ENCODE data around the gene FAR2. TPM values are rescaled to one million over a fixed set of nuclear protein-coding genes. Genes with fewer than 3 reads are reported as not detected.

Gene FAR2
- total RNA-seq, 1 experiment from 2014 or later = 11.0 TPM

DNA sequence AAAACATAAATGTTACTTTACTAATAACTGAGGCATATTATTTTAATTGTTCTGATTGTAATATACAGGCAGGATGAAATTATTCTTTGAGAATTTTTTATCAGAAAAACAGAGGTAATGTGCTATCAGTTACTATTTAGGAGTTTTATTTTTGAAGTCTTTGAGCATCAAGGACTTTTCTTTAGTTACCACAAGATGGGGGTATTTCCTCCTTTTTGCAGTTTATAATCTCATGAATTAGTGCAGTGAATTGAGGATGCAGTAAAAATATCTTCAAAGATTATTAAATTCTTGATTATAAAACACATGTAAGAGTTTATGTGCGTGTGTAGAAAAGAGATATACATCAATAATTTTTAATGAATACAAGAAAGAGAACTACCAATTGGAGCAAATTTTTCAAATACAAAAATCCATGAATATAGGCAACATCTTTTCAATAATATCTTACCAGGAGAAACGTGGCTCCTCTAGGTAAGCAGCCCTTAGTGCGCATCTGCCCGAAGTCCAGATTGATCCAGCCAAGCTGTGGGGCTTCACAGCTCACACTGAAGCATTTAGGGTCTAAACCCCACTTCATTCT lies 160.3 kb downstream of the FAR2 start:
- intact Hi-C loops (cut with micrococcal nuclease; ENCODE audit: unreplicated experiment) = loop anchor here (1.0 to 5.0 kb wide), 2 partner anchors 210 to 1498 kb away; no protein-coding TSS in a partner anchor
- POLR2A ChIA-PET (ENCODE audit: unreplicated experiment) = no interaction called here
- no peaks in the 10 kb centered on the region for H3K36me3 ChIP-seq (ENCODE audit: low read depth)
- H3F3A ChIP-seq (ENCODE audit: insufficient read depth, low read depth) = no peaks in the 10 kb centered on the region
- no peak overlapping the region for H2AFZ ChIP-seq
- no peak for DNase-seq
- BruUV-seq (replicated peaks) = no TSS peak
- H4K20me1 ChIP-seq (ENCODE audit: insufficient read depth) = no peaks in the 10 kb centered on the region
- no peak overlapping the region for H3K4me3 ChIP-seq
- H3K4me1 ChIP-seq (replicated peaks; ENCODE audit: insufficient read depth) = no peaks in the 10 kb centered on the region
- H3K9me3 ChIP-seq (ENCODE audit: insufficient read depth, low read depth) = no peaks in the 10 kb centered on the region
- TF ChIP-seq, protein P1, sequence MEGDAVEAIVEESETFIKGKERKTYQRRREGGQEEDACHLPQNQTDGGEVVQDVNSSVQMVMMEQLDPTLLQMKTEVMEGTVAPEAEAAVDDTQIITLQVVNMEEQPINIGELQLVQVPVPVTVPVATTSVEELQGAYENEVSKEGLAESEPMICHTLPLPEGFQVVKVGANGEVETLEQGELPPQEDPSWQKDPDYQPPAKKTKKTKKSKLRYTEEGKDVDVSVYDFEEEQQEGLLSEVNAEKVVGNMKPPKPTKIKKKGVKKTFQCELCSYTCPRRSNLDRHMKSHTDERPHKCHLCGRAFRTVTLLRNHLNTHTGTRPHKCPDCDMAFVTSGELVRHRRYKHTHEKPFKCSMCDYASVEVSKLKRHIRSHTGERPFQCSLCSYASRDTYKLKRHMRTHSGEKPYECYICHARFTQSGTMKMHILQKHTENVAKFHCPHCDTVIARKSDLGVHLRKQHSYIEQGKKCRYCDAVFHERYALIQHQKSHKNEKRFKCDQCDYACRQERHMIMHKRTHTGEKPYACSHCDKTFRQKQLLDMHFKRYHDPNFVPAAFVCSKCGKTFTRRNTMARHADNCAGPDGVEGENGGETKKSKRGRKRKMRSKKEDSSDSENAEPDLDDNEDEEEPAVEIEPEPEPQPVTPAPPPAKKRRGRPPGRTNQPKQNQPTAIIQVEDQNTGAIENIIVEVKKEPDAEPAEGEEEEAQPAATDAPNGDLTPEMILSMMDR (conservative IDR thresholded peaks at IDR 0.05) = peak; percentile 67
- no peak for TF ChIP-seq EZH2 (IDR thresholded peaks at IDR 0.05; ENCODE audit: low read depth)
- H3K79me2 ChIP-seq (ENCODE audit: low read depth) = no peaks in the 10 kb centered on the region
- H3K9me2 ChIP-seq (ENCODE audit: insufficient read depth) = no peaks in the 10 kb centered on the region
- no peaks in the 10 kb centered on the region for H3K27me3 ChIP-seq (ENCODE audit: insufficient read depth, low read depth)
- H3K4me2 ChIP-seq = no peak overlapping the region
- CTCF ChIA-PET = no interaction called here
- H3K27ac ChIP-seq = no peak overlapping the region

DNA sequence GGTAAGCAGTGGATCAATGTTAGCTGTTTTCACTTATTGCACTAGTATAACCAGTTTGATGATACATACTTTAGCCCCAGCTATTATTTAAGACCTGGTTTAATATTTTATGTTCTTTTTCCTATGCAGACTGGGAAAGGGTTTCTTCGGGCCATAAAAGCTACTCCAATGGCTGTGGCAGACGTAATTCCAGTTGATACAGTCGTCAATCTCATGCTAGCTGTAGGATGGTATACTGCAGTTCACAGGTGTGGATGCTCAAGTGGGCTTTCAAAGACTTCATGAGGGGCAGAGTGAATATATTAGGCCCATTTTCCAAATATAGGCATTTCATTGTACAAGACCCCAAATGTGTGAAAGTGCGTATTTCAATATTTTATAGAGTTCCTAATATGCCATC lies 161.8 kb downstream of the FAR2 start:
- H2AFZ ChIP-seq = no peak overlapping the region
- H3K9me2 ChIP-seq (ENCODE audit: insufficient read depth) = no peaks in the 10 kb centered on the region
- H3K4me1 ChIP-seq (replicated peaks; ENCODE audit: insufficient read depth) = no peaks in the 10 kb centered on the region
- H3K4me2 ChIP-seq = no peak overlapping the region
- intact Hi-C loops (cut with micrococcal nuclease; ENCODE audit: unreplicated experiment) = no loop called here
- H3F3A ChIP-seq (ENCODE audit: insufficient read depth, low read depth) = no peaks in the 10 kb centered on the region
- CTCF ChIA-PET = interaction anchor here (0.6 kb wide), 1 partner anchor 204 kb away, joined by 3 read pairs; no protein-coding TSS in a partner anchor
- H4K20me1 ChIP-seq (ENCODE audit: insufficient read depth) = no peaks in the 10 kb centered on the region
- no peak overlapping the region for H3K4me3 ChIP-seq
- no peaks in the 10 kb centered on the region for H3K27me3 ChIP-seq (ENCODE audit: insufficient read depth, low read depth)
- no peaks in the 10 kb centered on the region for H3K79me2 ChIP-seq (ENCODE audit: low read depth)
- H3K9me3 ChIP-seq (ENCODE audit: insufficient read depth, low read depth) = no peaks in the 10 kb centered on the region
- no peak overlapping the region for H3K27ac ChIP-seq
- BruUV-seq (replicated peaks) = no TSS peak
- H3K36me3 ChIP-seq (ENCODE audit: low read depth) = no peaks in the 10 kb centered on the region
- no peak for TF ChIP-seq EZH2 (IDR thresholded peaks at IDR 0.05; ENCODE audit: low read depth)
- TF ChIP-seq, protein P1 (conservative IDR thresholded peaks at IDR 0.05) = no peak
- no peak for DNase-seq
- POLR2A ChIA-PET (ENCODE audit: unreplicated experiment) = no interaction called here

DNA sequence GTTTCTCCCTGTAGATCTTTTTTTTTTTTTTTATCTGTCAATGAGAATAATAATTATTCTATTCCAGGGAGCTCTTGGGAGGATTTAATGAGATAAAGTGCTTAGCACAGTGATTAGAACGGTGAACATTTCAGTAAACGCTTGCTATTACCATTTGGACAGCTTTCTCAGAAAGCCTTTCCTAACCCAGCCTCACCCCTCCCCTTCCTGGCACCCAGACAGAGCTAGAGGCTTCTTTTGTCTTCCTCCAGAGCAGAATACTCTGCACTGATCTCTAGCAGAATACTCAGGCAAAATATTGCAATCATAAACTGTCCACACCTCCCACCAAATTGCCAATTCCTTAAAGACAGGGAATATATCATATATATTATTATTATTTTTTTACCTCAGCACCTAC lies 165.3 kb downstream of the FAR2 start:
- H3F3A ChIP-seq (ENCODE audit: insufficient read depth, low read depth) = no peaks in the 10 kb centered on the region
- H3K4me1 ChIP-seq (replicated peaks; ENCODE audit: insufficient read depth) = 0 out of 2 replicates have a peak, but pooled peaks cover 4% of the 10 kb centered on the region
- H3K4me3 ChIP-seq = no peak overlapping the region
- H3K9me2 ChIP-seq (ENCODE audit: insufficient read depth) = no peaks in the 10 kb centered on the region
- no peaks in the 10 kb centered on the region for H3K9me3 ChIP-seq (ENCODE audit: insufficient read depth, low read depth)
- intact Hi-C loops (cut with micrococcal nuclease; ENCODE audit: unreplicated experiment) = no loop called here
- H3K79me2 ChIP-seq (ENCODE audit: low read depth) = no peaks in the 10 kb centered on the region
- ChIA-PET CTCF (no interaction called here), POLR2A (ENCODE audit: unreplicated experiment) (no interaction called here)
- H3K4me2 ChIP-seq = no peak overlapping the region
- H3K36me3 ChIP-seq (ENCODE audit: low read depth) = no peaks in the 10 kb centered on the region
- no peak for TF ChIP-seq EZH2 (IDR thresholded peaks at IDR 0.05; ENCODE audit: low read depth)
- TF ChIP-seq, protein P1 (conservative IDR thresholded peaks at IDR 0.05) = no peak
- no peak overlapping the region for H2AFZ ChIP-seq
- H3K27ac ChIP-seq = no peak overlapping the region
- DNase-seq = no peak
- H4K20me1 ChIP-seq (ENCODE audit: insufficient read depth) = no peaks in the 10 kb centered on the region
- H3K27me3 ChIP-seq (ENCODE audit: insufficient read depth, low read depth) = no peaks in the 10 kb centered on the region
- BruUV-seq (replicated peaks) = no TSS peak
